Vagina (tissue), 2 donors: ENCODE data around the gene GORAB. TPM values are rescaled to one million over a fixed set of nuclear protein-coding genes. Genes with fewer than 3 reads are reported as not detected.

Experiments
- DNase-seq, 2 donors: peaks; one replicate each; pipeline ENCODE4 v3.0.0-alpha.2; 2017; ENCODE audit errors: extremely low spot score in 2 of 2
- H3K27ac ChIP-seq: fragments of 200-600 bp; sonication (generic); one replicate; pipeline ENCODE4 v1.5.1; 2019
- H3K27me3 ChIP-seq: fragments of 200-600 bp; sonication (generic); one replicate; pipeline ENCODE4 v1.5.1; 2019
- H3K36me3 ChIP-seq, 2 donors: fragments of 200-600 bp; sonication (generic); one replicate each; pipeline ENCODE4 v1.5.1; 2017 to 2019
- H3K4me1 ChIP-seq: fragments of 200-600 bp; sonication (generic); one replicate; pipeline ENCODE4 v1.5.1; 2019
- H3K4me3 ChIP-seq, 2 donors: fragments of 200-600 bp; sonication (generic); 1 replicate in 1 of 2; 2 replicates in 1 of 2; pipeline ENCODE4 v1.5.1; 2016 to 2019
- H3K9me3 ChIP-seq: fragments of 200-600 bp; sonication (generic); one replicate; pipeline ENCODE4 v1.5.1; 2019
- POLR2A ChIP-seq, 2 donors: fragments of 450-650 bp; IDR thresholded peaks; one replicate each; pipeline ENCODE4 v1.6.1; 2017; ENCODE audit warnings: antibody characterized with exemption in 2 of 2, mild to moderate bottlenecking in 2 of 2, moderate library complexity in 2 of 2
- POLR2AphosphoS5 ChIP-seq, 2 donors: sonication (generic); formaldehyde crosslinking; IDR thresholded peaks; one replicate each; pipeline ENCODE4 v1.9.0; 2017; ENCODE audit warnings: antibody characterized with exemption in 2 of 2, mild to moderate bottlenecking in 2 of 2, low read depth in 1 of 2; ENCODE audit not compliant: insufficient read depth in 1 of 2
- intact Hi-C: fragments of 100-400 bp; cut with DNase I; formaldehyde crosslinking; loops from one replicate; pipeline ENCODE4 v1.15.1; 2023
- total RNA-seq: library from RNA; depleted of rRNA; stranded (reverse); fragments of >200 nt; gene quantifications from one replicate; pipeline ENCODE4 v1.2.3, GENCODE V29; 2016
- TF ChIP-seq, protein P1 (sequence below), 3 experiments: fragments of 450-650 bp in 2 of 3; fragments of 200-600 bp in 1 of 3; sonication (generic) in 1 of 3; IDR thresholded peaks; one replicate each; pipeline ENCODE4 v1.5.1; 2017 to 2019; ENCODE audit warnings: antibody characterized with exemption in 3 of 3, mild to moderate bottlenecking in 2 of 3, moderate library complexity in 2 of 3

GORAB gene
- total RNA-seq, 1 donor from 2014 or later: 11.3 TPM

DNA sequence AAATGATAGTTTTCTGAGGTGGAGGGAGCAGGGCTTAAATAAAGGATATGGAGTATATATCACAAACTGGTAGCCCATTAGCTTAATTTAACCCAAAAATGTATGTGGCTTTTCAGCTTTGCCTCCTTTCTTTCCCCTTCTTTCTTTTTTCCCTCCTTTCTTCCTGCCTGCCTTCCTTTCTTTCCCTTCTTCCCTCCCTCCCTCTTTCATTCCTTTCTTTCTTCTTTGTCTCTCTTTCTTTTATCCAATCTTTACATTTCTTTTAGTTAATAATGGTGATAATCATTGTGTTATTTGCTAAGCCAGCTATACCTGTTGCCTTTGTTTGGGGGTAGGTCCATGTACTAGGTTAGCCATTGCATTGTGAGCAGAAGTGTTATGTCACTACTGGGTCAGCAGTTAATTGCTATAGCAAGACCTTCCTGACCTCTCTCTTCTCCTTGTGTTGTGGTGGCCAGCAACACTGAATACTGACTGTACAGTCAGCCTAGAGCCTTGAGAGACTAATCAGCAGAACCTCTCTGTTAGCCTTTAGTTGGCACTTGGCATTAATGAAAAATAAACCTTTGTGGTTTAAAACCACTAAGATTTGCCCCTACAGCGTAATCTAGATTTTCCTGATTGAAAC, 5.1 kb downstream of the GORAB start:
- DNase-seq: no peak

DNA sequence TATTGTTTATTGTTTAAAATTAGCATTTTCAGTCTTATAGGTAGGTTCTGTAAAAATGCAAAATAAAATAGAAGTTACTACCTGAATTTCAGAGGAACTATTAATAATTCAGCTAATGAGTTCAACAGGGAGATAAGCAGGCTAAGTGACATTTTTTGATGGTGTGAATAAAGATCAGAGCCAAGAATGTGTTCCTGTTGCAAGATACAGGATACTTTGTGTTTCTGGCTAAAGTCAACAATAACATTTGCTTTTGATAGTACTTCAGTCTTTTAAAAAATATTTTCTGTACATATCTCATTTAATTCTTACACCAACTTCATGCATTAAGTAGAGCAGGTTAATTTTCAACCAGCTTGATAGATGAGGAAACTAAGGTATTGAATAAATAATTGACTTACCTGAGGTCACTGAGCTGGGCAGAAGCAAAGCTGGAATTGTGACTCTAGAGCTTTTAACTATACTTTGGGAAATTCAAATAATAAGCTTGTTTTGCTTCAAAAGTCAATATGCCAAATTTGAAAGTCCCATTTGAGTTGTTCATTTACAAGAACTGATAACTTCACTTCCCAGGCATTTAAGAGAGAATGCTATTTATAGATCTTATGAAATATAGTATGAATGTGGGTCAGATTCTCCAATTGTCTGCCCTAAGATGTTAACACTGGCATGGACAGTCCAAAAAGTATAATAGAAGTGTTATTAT, 6.0 kb downstream of the GORAB start:
- intact Hi-C loops: loop anchor here (10.0 kb wide), 1 partner anchor 47 kb away; no protein-coding TSS in a partner anchor
- H3K4me1 ChIP-seq: peaks cover 50% of the 10 kb centered on the region

More for the DNA sequence above, 5.1 kb downstream of the GORAB start:
- Histone ChIP-seq H3K36me3 (peaks cover 0 to 24% of the 10 kb centered on the region in 2 donors), H3K27ac (no peak overlapping the region), H3K9me3 (no peaks in the 10 kb centered on the region), H3K4me1 (peaks cover 55% of the 10 kb centered on the region), H3K4me3 (no peak overlapping the region), H3K27me3 (no peaks in the 10 kb centered on the region)
- intact Hi-C loops: loop anchor here (10.0 kb wide), 1 partner anchor 48 kb away; no protein-coding TSS in a partner anchor
- no peak for TF ChIP-seq POLR2A (IDR thresholded peaks at IDR 0.05)
- TF ChIP-seq, protein P1, sequence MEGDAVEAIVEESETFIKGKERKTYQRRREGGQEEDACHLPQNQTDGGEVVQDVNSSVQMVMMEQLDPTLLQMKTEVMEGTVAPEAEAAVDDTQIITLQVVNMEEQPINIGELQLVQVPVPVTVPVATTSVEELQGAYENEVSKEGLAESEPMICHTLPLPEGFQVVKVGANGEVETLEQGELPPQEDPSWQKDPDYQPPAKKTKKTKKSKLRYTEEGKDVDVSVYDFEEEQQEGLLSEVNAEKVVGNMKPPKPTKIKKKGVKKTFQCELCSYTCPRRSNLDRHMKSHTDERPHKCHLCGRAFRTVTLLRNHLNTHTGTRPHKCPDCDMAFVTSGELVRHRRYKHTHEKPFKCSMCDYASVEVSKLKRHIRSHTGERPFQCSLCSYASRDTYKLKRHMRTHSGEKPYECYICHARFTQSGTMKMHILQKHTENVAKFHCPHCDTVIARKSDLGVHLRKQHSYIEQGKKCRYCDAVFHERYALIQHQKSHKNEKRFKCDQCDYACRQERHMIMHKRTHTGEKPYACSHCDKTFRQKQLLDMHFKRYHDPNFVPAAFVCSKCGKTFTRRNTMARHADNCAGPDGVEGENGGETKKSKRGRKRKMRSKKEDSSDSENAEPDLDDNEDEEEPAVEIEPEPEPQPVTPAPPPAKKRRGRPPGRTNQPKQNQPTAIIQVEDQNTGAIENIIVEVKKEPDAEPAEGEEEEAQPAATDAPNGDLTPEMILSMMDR (IDR thresholded peaks at IDR 0.05): no peak
- no peak for TF ChIP-seq POLR2AphosphoS5 (IDR thresholded peaks at IDR 0.05; ENCODE audit: insufficient read depth in 1 of 2, low read depth in 1 of 2)

GRCh38 chr1:170538687-170539086, 6.7 kb downstream of the GORAB start:
- H3K9me3 ChIP-seq: no peaks in the 10 kb centered on the region
- peaks cover 43% of the 10 kb centered on the region for H3K4me1 ChIP-seq
- no peak for DNase-seq
- no peak overlapping the region for H3K27ac ChIP-seq
- peaks cover 0 to 36% of the 10 kb centered on the region in 2 donors for H3K36me3 ChIP-seq
- no peaks in the 10 kb centered on the region for H3K27me3 ChIP-seq
- TF ChIP-seq, protein P1 (IDR thresholded peaks at IDR 0.05): no peak
- TF ChIP-seq POLR2AphosphoS5 (IDR thresholded peaks at IDR 0.05; ENCODE audit: insufficient read depth in 1 of 2, low read depth in 1 of 2): no peak
- TF ChIP-seq POLR2A (IDR thresholded peaks at IDR 0.05): no peak
- intact Hi-C loops: loop anchor here (10.0 kb wide), 1 partner anchor 46 kb away; no protein-coding TSS in a partner anchor
- H3K4me3 ChIP-seq: no peak overlapping the region

More for the DNA sequence above, 6.0 kb downstream of the GORAB start:
- no peak overlapping the region for H3K4me3 ChIP-seq
- H3K36me3 ChIP-seq: peaks cover 0 to 33% of the 10 kb centered on the region in 2 donors
- TF ChIP-seq POLR2A (IDR thresholded peaks at IDR 0.05) (no peak), POLR2AphosphoS5 (IDR thresholded peaks at IDR 0.05; ENCODE audit: insufficient read depth in 1 of 2, low read depth in 1 of 2) (no peak)
- TF ChIP-seq, protein P1 (IDR thresholded peaks at IDR 0.05): no peak
- no peak for DNase-seq
- no peaks in the 10 kb centered on the region for H3K9me3 ChIP-seq
- no peak overlapping the region for H3K27ac ChIP-seq
- no peaks in the 10 kb centered on the region for H3K27me3 ChIP-seq

DNA sequence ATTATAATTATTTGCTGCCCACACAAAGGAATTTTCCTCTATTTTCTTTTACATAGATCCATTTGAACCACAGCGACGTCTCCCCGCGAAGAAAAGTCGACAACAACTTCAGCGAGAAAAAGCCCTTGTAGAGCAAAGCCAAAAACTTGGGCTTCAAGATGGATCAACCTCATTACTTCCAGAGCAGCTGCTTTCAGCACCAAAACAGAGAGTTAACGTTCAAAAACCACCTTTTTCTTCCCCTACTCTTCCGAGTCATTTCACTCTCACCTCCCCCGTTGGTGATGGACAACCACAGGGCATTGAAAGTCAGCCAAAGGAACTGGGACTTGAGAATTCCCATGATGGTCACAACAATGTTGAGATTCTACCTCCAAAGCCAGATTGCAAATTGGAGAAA, 7.2 kb downstream of the GORAB start:
- no peaks in the 10 kb centered on the region for H3K27me3 ChIP-seq
- no peak for DNase-seq
- no peak overlapping the region for H3K4me3 ChIP-seq
- no peaks in the 10 kb centered on the region for H3K9me3 ChIP-seq
- peaks cover 0 to 36% of the 10 kb centered on the region in 2 donors for H3K36me3 ChIP-seq
- H3K27ac ChIP-seq: no peak overlapping the region
- TF ChIP-seq POLR2A (IDR thresholded peaks at IDR 0.05) (no peak), POLR2AphosphoS5 (IDR thresholded peaks at IDR 0.05; ENCODE audit: insufficient read depth in 1 of 2, low read depth in 1 of 2) (no peak)
- TF ChIP-seq, protein P1 (IDR thresholded peaks at IDR 0.05): no peak
- intact Hi-C loops: loop anchor here (10.0 kb wide), 1 partner anchor 46 kb away; no protein-coding TSS in a partner anchor
- H3K4me1 ChIP-seq: peaks cover 38% of the 10 kb centered on the region
